D341Med (cell line): Measurements from ENCODE around the gene PLA2G2D.

Experiments used
- DNase-seq: peaks from one replicate; pipeline ENCODE4 v3.0.0; 2012; ENCODE audit warnings: low spot score

PLA2G2D gene

DNA sequence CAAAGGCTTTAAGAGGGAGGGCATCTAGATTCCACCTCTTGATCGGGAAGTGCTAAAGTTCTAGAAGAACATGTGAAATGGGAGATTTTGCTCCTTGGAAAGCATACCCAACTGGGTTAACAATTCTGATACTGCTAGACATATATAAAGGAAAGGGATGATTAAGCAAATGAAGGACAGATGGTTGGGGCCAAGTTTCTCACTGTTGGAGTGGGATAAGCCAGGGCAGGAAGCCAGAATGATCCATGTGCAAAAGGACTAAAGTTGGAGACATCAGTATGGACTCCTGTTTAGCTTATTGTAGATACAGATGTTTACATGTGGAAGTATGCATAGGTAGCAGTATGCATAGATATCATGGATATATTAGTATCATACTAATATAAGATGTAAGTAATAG is 32.5 kb downstream of the PLA2G2D start:
- DNase-seq = no peak

GRCh38 chr1:20083178-20083944 is 36.0 kb downstream of the PLA2G2D start:
- DNase-seq = no peak

DNA sequence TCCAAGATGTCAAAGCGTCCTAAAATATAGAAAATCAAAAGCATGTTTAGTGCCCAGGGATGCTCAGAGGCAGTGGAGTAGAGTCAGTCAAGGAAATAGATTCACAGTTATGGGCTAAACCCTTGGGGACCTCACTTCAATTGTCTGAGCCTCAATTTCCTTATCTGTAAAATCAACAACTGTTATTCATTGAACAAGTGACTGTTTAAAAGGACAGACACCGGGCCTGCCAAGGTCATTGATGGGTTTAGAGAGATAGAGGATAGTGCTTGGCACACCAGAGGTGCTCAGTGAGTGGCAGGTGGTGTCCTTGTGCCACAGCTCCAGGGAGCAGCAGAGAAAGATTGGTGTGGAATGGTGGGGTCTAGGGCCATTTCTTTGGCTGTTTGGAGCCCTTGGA is 36.6 kb downstream of the PLA2G2D start:
- no peak for DNase-seq

DNA sequence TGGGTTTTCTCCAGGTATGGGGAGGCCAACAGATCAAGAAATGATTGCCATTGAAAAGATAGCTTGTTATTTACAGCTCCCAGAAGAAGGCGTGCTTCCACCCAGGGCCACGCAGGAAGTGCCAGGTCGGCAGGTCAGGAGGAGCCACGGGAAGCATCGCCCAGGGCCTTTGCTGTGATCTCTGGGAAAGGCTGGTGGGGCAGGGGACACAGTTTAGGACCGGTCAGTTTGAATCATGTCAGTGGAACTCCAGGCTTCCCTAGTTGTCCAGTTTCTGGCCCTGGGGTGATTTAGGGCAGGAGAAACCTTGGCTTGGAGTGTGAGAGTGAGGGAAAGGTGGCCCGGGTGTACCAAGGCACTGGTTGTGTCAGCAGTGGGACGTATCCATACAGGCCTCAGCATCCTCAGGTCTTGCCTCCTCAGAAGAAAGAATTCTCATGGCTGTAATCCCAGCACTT is 38.0 kb downstream of the PLA2G2D start:
- no peak for DNase-seq

GRCh38 chr1:20080441-20081352 is 38.6 kb downstream of the PLA2G2D start:
- DNase-seq = no peak

GRCh38 chr1:20079661-20080305 is 39.6 kb downstream of the PLA2G2D start:
- no peak for DNase-seq

GRCh38 chr1:20078711-20079110 is 40.6 kb downstream of the PLA2G2D start:
- DNase-seq = no peak

DNA sequence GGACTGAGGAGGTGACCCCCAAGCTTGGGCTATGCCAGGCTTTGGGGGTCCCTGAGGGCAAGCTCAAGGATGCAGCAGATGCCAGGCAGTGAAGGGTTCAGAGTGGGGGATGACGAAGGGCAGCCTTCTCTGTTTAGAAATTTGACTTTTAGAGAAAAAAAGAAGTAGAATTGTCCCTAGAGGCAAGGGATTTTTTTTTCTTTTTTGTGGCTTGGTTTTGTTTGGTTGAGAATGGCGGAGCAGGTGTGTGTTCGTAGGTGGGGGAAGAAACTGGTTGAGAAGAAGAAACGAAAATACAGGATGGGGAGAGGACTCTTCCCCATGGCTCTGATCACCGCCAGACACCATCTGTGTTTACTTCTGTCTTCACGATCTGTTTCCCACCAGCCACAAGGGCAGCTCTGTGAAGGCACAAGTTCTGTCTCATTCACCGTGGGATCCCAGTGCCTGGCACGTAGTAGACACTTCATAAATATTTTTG is 41.1 kb downstream of the PLA2G2D start:
- no peak for DNase-seq

- no peak for DNase-seq
Measured at GRCh38 chr1:20076710-20077461, 42.5 kb downstream of the PLA2G2D start.

- DNase-seq = no peak
Measured at GRCh38 chr1:20076223-20076622, 43.1 kb downstream of the PLA2G2D start.

DNA sequence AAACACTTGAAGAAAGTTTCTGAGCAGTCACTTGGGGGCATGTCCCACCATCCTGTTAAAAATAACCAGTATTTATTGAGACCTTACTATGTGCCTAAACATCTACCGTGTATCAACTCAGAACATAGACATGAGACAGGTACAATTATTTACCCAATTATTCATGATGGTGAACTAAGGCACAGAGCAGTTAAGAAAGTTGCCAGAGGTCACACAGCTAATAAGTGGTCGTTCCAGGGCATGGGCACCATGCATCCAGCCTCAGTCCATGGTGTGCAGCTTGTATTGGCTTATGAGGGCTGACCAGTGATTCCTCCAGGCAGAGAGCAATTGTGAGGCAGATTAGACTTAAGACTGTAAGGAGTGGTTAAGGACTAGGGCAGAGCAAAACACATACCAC is 44.0 kb downstream of the PLA2G2D start:
- no peak for DNase-seq

DNA sequence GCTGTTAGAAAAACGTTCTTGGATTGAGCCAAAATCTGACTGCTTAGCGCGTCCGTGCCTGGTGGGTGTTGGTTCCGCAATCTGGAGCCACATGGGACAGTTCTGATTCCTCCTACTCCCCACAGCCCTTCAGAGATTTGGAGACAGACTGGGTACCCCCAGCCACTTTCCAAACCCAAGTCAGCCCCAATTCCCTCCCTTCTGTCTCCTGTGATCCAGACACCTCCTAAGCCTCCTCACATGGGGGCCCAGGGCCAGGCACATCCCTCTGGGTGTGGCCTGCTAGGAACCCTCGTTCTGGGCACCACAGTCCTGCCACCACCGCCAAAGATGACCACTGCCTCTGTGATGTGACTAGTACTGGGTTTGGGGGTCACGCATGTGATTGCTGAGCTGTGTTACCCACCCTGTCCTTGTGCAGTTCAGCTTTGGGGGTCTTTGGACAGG is 44.6 kb downstream of the PLA2G2D start:
- no peak for DNase-seq

- DNase-seq = no peak
Measured at GRCh38 chr1:20074055-20074724, 45.1 kb downstream of the PLA2G2D start.

GRCh38 chr1:20073256-20073655 is 46.1 kb downstream of the PLA2G2D start:
- DNase-seq = no peak

DNA sequence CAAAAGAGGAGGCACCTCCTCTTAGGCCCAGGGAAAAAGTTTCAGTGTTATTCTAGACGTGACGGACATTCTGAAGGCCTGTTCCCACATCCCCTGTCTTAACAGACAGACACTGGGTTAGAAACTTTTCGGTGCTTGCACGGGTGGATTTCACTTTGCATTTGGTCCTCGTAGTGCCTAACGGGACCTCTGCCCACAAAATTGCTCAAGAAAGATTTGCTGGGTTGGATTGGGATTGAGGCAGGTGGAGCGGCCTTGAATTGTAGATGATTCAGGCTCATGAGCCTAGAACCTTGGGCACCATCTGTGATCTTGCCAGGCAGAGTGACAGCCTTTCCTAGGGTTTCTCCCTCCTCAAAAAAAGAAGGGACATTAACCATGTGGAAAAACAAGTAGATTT is 46.6 kb downstream of the PLA2G2D start:
- no peak for DNase-seq

DNA sequence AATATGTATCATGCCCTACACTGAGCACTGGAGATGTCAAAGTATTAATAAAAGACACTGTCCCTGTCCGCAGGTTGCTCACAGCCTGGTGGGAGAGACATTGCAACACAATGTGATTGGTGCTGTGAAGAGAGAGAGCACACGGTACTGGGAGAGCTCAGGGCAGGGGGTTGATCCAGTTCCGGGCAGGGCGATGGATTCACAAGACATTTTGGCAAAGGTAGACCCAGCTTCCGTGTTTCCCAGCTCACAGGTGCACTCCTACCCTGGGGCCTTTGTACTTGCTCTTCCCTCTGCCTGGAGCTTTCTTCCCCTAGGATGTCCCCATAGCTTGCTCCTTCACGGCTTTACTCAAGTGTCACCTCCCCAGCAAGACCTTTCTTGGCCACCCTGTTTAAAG is 47.9 kb downstream of the PLA2G2D start:
- DNase-seq = no peak

GRCh38 chr1:20070357-20070756 is 49.0 kb downstream of the PLA2G2D start:
- DNase-seq = no peak

DNA sequence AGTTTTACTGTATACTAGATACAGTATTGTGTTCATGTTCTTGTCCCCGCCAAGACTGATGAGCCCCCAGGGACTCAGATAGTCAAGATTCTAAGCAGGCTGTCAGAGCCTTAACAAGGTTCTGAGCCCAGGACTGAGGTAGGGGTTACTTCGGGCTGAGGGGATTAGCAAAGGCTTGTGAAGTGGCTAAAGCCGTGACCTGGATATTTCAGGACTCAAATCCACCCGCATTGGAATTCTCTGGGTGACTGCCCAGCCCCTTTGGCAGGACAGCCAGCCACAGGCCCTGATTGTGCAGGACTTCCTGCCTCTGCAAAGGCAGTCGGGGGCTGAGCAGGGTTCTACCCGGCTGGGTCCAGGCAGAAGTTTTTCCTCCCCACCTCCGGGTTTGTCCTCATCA is 49.5 kb downstream of the PLA2G2D start, which contains the start of gene PLA2G5:
PLA2G5 (plus strand) TSS at position 321 of the 400 bp plus-strand sequence. CDS start 14,637 bp downstream, outside the sequence.
- DNase-seq = no peak

GRCh38 chr1:20068722-20069121 is 50.6 kb downstream of the PLA2G2D start:
- DNase-seq = no peak

GRCh38 chr1:20063861-20064292 is 55.5 kb downstream of the PLA2G2D start:
- DNase-seq = no peak
